Measurements from ENCODE around the gene KDM5B.
"Not testable (repeated sequence)": the region's sequence is repeated elsewhere in the genome, so short reads cannot be mapped to it uniquely, and the experiment has no call there.

The KDM5B gene

DNA sequence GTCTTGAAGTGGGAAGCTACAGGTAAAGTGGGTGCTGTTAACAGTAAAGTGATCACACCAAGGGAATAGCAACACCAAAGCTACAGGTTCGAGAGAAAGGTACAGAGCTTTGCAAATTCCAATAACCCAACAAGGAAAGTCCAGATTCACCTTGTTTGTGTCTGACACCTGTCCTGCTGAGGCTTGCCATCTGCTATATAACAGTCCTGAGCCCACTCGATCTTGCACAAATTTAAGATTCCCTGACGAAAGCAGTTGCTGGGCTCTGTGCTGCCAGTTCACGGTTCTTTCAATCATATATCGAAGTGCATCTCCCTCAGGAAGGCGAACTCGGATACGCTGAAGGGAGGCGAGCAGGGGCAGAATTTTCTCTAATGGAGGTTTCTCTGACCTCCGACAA lies 75.0 kb downstream of the KDM5B start:
- Histone ChIP-seq H3K4me1 (ENCODE audit: insufficient read depth, insufficient read length) (no peaks in the 10 kb centered on the region), H3K9ac (ENCODE audit: insufficient read length, low read depth) (no peak overlapping the region), H3K9me3 (ENCODE audit: insufficient read depth, low read length) (no peaks in the 10 kb centered on the region), H3K36me3 (ENCODE audit: insufficient read depth, insufficient read length, low read length) (peaks cover 96% of the 10 kb centered on the region), H3K27me3 (ENCODE audit: insufficient read depth, insufficient read length) (no peaks in the 10 kb centered on the region), H3K4me3 (ENCODE audit: insufficient read length, low read depth) (no peak overlapping the region)
- no peak for DNase-seq (ENCODE audit: low read depth, low spot score)
- no peak for TF ChIP-seq SUZ12 (IDR thresholded peaks at IDR 0.05; ENCODE audit: extremely low read depth, insufficient read depth, insufficient read length)
- TF ChIP-seq YY1 (IDR thresholded peaks at IDR 0.05; ENCODE audit: insufficient read depth, insufficient read length) = no peak
- no peak for TF ChIP-seq ZNF274 (IDR thresholded peaks at IDR 0.05; ENCODE audit: low read depth, low read length)

DNA sequence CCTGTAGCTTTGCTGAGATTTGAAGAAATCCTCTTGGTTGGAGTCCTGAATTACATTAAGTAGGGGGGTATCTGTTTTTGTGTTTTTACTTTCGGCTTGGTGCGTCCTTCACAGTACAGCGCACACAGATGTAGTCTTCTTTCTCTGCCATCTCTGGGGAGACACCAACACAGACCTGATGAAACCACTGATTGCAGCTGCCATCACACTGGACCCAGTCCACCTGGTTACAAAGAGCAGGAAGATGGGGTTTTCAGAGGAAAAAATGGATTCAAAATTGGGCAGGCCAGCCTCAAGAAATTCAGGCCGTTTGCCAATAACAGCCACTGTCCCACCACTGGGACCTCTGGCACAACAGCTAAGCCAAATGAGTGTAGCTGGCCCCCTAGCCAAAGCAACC lies 79.3 kb downstream of the KDM5B start:
- H3K36me3 ChIP-seq (ENCODE audit: insufficient read depth, insufficient read length, low read length) = peaks cover 83% of the 10 kb centered on the region
- no peaks in the 10 kb centered on the region for H3K4me1 ChIP-seq (ENCODE audit: insufficient read depth, insufficient read length)
- H3K27me3 ChIP-seq (ENCODE audit: insufficient read depth, insufficient read length) = no peaks in the 10 kb centered on the region
- DNase-seq (ENCODE audit: low read depth, low spot score) = no peak
- no peak for TF ChIP-seq SUZ12 (IDR thresholded peaks at IDR 0.05; ENCODE audit: extremely low read depth, insufficient read depth, insufficient read length)
- TF ChIP-seq YY1 (IDR thresholded peaks at IDR 0.05; ENCODE audit: insufficient read depth, insufficient read length) = no peak
- TF ChIP-seq ZNF274 (IDR thresholded peaks at IDR 0.05; ENCODE audit: low read depth, low read length) = no peak
- H3K4me3 ChIP-seq (ENCODE audit: insufficient read length, low read depth) = no peak overlapping the region
- H3K9ac ChIP-seq (ENCODE audit: insufficient read length, low read depth) = no peak overlapping the region
- H3K9me3 ChIP-seq (ENCODE audit: insufficient read depth, low read length) = no peaks in the 10 kb centered on the region

DNA sequence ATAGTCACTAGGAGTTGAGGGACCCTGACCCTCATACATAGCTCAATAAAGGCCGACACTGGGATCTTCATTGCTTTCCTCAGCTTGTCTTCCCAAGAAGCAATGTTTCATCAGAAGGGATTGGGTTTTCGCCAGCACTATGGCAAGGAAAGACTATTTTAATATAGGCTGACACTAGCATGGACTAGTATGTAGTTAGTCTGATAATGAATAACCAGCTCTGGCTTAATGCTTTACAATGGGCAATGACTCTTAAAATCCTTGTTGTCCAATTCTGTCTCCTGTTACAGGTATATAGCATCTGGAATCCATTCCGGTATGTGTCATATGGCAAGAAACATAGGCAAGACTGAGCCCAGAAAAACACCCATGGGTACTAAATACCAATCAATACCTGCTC lies 82.7 kb downstream of the KDM5B start:
- H3K36me3 ChIP-seq (ENCODE audit: insufficient read depth, insufficient read length, low read length) = peaks cover 49% of the 10 kb centered on the region

DNA sequence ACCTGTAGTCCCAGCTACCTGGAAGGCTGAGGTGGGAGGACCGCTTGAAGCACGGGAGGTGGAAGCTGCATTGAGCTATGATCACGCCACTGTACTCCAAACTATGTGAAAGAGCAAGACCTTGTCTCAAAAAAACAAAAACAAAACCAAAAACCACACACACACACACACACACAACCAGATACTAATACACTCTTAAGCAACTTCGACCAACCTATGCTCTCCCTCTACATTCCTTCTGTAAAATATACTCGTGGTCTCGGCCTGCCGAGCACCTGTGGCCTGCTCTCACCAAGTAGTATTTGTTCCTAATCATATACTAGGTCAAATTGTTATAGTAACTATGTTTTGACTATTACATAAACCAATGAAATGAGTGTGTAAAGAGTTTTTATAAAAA lies 84.5 kb downstream of the KDM5B start:
- DNase-seq (ENCODE audit: low read depth, low spot score) = no peak
- no peak overlapping the region for H3K4me3 ChIP-seq (ENCODE audit: insufficient read length, low read depth)
- peaks cover 31% of the 10 kb centered on the region for H3K36me3 ChIP-seq (ENCODE audit: insufficient read depth, insufficient read length, low read length)
- no peak for TF ChIP-seq ZNF274 (IDR thresholded peaks at IDR 0.05; ENCODE audit: low read depth, low read length)
- TF ChIP-seq SUZ12 (IDR thresholded peaks at IDR 0.05; ENCODE audit: extremely low read depth, insufficient read depth, insufficient read length) = no peak
- TF ChIP-seq YY1 (IDR thresholded peaks at IDR 0.05; ENCODE audit: insufficient read depth, insufficient read length) = no peak
- H3K9me3 ChIP-seq (ENCODE audit: insufficient read depth, low read length) = no peaks in the 10 kb centered on the region
- H3K27me3 ChIP-seq (ENCODE audit: insufficient read depth, insufficient read length) = no peaks in the 10 kb centered on the region
- no peaks in the 10 kb centered on the region for H3K4me1 ChIP-seq (ENCODE audit: insufficient read depth, insufficient read length)
- no peak overlapping the region for H3K9ac ChIP-seq (ENCODE audit: insufficient read length, low read depth)

More for the DNA sequence above, 82.7 kb downstream of the KDM5B start:
- DNase-seq (ENCODE audit: low read depth, low spot score) = no peak
- Histone ChIP-seq H3K4me3 (ENCODE audit: insufficient read length, low read depth) (no peak overlapping the region), H3K4me1 (ENCODE audit: insufficient read depth, insufficient read length) (no peaks in the 10 kb centered on the region), H3K9me3 (ENCODE audit: insufficient read depth, low read length) (no peaks in the 10 kb centered on the region), H3K9ac (ENCODE audit: insufficient read length, low read depth) (no peak overlapping the region), H3K27me3 (ENCODE audit: insufficient read depth, insufficient read length) (no peaks in the 10 kb centered on the region)
- TF ChIP-seq YY1 (IDR thresholded peaks at IDR 0.05; ENCODE audit: insufficient read depth, insufficient read length) = no peak
- TF ChIP-seq ZNF274 (IDR thresholded peaks at IDR 0.05; ENCODE audit: low read depth, low read length) = no peak
- no peak for TF ChIP-seq SUZ12 (IDR thresholded peaks at IDR 0.05; ENCODE audit: extremely low read depth, insufficient read depth, insufficient read length)

DNA sequence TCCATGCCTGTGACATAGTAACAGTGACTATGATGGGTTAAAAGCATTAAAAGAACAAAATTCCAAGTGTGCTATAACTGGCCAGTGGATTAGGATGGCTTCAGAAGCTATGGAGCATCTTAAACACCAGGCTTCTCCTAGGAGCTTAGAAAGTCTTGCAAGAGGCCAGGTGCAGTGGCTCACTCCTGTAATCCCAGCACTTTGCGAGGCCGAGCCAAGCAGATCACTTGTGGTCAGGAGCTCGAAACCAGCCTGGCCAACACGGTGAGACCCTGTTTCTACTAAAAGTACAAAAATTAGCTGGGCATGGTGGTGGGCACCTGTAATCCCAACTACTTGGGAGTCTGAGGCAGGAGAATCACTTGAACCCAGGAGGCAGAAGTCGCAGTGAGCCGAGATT lies 85.2 kb downstream of the KDM5B start:
- H3K9ac ChIP-seq (ENCODE audit: insufficient read length, low read depth); H3K4me1 ChIP-seq (ENCODE audit: insufficient read depth, insufficient read length); DNase-seq (ENCODE audit: low read depth, low spot score); H3K4me3 ChIP-seq (ENCODE audit: insufficient read length, low read depth); H3K27me3 ChIP-seq (ENCODE audit: insufficient read depth, insufficient read length); H3K9me3 ChIP-seq (ENCODE audit: insufficient read depth, low read length): not testable (repeated sequence)
- peaks cover 24% of the 10 kb centered on the region for H3K36me3 ChIP-seq (ENCODE audit: insufficient read depth, insufficient read length, low read length)

DNA sequence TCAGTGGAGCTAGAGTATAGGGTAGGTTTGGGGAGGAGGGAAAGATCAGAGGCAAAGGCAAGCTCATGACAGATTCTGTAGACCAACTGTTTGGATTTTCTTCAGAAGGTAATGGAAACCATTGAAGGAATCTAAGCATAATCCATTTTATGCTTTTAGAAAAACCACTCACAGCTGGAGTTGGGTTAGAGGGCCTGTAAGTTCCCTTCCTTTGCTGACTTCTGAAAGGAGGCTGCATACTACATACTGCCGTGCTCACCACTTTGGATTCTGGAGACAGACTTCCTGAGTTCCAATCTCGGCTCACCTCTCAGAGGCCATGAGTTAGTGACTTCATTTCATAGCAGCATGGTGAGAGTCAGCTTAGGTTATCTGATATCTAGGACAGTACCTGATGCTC lies 91.6 kb downstream of the KDM5B start:
- no peak for DNase-seq (ENCODE audit: low read depth, low spot score)
- no peaks in the 10 kb centered on the region for H3K9me3 ChIP-seq (ENCODE audit: insufficient read depth, low read length)
- no peak overlapping the region for H3K9ac ChIP-seq (ENCODE audit: insufficient read length, low read depth)
- H3K4me1 ChIP-seq (ENCODE audit: insufficient read depth, insufficient read length) = peaks cover 9% of the 10 kb centered on the region
- TF ChIP-seq YY1 (IDR thresholded peaks at IDR 0.05; ENCODE audit: insufficient read depth, insufficient read length) = no peak
- no peak for TF ChIP-seq ZNF274 (IDR thresholded peaks at IDR 0.05; ENCODE audit: low read depth, low read length)
- TF ChIP-seq SUZ12 (IDR thresholded peaks at IDR 0.05; ENCODE audit: extremely low read depth, insufficient read depth, insufficient read length) = no peak
- H3K27me3 ChIP-seq (ENCODE audit: insufficient read depth, insufficient read length) = peaks cover 6% of the 10 kb centered on the region
- H3K36me3 ChIP-seq (ENCODE audit: insufficient read depth, insufficient read length, low read length) = no peaks in the 10 kb centered on the region
- no peak overlapping the region for H3K4me3 ChIP-seq (ENCODE audit: insufficient read length, low read depth)

DNA sequence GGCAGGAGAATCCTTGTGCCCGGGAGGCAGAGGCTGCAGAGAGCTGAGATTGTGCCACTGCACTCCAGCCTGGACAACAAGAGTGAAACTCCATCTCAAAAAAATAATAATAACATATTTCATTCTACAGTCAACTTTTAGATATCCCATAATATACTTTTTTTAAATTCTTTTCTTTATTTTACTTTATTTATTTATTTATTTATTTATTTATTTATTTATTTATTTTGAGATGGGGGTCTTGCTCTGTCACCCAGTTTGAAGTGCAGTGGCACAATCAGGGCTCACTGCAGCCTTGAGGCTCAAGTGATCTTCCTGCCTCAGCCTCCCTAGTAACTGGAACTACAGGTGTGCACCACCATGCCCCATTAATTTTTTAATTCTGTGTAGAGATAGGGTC lies 94.0 kb downstream of the KDM5B start:
- H3K27me3 ChIP-seq (ENCODE audit: insufficient read depth, insufficient read length) = peaks cover 19% of the 10 kb centered on the region
- not testable (repeated sequence) for H3K9me3 ChIP-seq (ENCODE audit: insufficient read depth, low read length); H3K36me3 ChIP-seq (ENCODE audit: insufficient read depth, insufficient read length, low read length)

DNA sequence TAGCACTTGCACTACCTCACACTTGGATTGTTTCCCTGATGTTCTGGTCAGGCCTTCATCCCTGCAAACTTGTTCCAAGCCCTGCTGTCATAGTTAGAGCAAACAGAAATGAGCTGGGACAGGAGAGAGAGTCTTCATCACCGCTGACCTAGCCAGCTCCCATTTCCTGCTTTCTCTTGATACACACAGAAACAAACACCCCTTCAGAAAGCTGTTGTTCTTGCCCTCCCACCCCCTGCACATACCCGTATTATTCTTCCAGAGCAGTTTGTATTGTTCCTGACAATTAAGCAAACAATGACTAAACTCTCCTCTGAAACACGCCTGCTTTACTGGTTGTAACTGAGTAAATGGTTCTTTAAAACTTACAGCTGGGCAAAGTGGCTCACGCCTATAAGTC lies 95.1 kb downstream of the KDM5B start:
- no peak for DNase-seq (ENCODE audit: low read depth, low spot score)
- Histone ChIP-seq H3K36me3 (ENCODE audit: insufficient read depth, insufficient read length, low read length) (no peaks in the 10 kb centered on the region), H3K9ac (ENCODE audit: insufficient read length, low read depth) (no peak overlapping the region), H3K9me3 (ENCODE audit: insufficient read depth, low read length) (no peaks in the 10 kb centered on the region), H3K27me3 (ENCODE audit: insufficient read depth, insufficient read length) (peaks cover 30% of the 10 kb centered on the region), H3K4me3 (ENCODE audit: insufficient read length, low read depth) (no peak overlapping the region), H3K4me1 (ENCODE audit: insufficient read depth, insufficient read length) (peaks cover 22% of the 10 kb centered on the region)
- TF ChIP-seq YY1 (IDR thresholded peaks at IDR 0.05; ENCODE audit: insufficient read depth, insufficient read length) (no peak), SUZ12 (IDR thresholded peaks at IDR 0.05; ENCODE audit: extremely low read depth, insufficient read depth, insufficient read length) (no peak), ZNF274 (IDR thresholded peaks at IDR 0.05; ENCODE audit: low read depth, low read length) (no peak)

More for the DNA sequence above, 94.0 kb downstream of the KDM5B start:
- not testable (repeated sequence) for DNase-seq (ENCODE audit: low read depth, low spot score); H3K4me3 ChIP-seq (ENCODE audit: insufficient read length, low read depth); H3K9ac ChIP-seq (ENCODE audit: insufficient read length, low read depth)
- H3K4me1 ChIP-seq (ENCODE audit: insufficient read depth, insufficient read length) = peaks cover 13% of the 10 kb centered on the region

Data from NT2/D1 (cell line).